ENCODE data around the gene ADPRM.

ADPRM gene

DNA sequence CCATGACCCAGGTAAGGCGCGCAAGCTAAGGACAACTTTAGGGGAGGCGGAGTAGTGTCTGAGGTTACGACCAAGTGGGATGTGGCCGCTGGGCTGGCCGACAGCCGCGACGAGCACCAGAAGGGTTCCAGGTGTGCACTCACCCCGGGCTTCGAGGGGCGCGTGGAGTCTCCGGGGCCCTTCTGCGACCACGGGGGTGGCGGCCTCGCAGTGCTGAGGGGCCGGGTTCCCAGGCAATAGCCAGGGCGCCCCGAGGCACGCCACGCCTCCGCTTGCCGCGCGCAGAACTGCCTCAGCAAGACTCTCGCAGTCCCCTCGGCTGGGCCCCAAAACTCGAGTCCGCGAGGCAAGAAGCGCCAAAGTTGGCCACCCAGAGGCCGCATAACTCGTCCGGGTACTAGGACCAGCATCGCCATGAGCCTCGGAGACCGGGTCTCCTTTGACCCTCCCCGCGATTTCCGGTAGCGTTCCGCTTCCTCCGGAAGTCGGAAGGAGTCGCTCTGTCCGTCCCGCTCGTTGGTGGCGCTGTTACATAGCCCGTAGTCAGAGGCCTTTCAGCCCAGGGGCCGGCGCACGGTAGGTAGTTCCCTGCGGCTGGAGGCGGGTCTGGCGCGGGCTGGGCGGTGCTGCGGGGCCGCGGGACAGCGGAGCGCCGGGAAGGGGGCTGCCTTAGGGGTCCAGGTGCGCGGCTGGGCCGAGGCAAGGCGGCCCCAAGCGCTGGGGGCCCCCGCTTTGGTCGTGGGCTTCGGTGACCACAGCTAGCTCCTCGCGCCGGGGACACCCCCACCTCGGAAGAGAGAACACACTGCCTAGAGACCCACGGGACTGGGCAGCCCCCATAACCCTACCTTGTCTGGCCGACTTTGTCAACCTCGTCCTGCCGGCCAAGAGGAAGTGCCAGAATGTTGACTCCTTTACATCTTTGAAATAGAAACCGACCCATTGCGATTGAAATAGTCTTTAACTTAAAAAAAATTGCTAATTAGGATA is at the start of gene ADPRM, which contains the start of gene SCO1 (continued):
- TF ChIP-seq, protein P1, sequence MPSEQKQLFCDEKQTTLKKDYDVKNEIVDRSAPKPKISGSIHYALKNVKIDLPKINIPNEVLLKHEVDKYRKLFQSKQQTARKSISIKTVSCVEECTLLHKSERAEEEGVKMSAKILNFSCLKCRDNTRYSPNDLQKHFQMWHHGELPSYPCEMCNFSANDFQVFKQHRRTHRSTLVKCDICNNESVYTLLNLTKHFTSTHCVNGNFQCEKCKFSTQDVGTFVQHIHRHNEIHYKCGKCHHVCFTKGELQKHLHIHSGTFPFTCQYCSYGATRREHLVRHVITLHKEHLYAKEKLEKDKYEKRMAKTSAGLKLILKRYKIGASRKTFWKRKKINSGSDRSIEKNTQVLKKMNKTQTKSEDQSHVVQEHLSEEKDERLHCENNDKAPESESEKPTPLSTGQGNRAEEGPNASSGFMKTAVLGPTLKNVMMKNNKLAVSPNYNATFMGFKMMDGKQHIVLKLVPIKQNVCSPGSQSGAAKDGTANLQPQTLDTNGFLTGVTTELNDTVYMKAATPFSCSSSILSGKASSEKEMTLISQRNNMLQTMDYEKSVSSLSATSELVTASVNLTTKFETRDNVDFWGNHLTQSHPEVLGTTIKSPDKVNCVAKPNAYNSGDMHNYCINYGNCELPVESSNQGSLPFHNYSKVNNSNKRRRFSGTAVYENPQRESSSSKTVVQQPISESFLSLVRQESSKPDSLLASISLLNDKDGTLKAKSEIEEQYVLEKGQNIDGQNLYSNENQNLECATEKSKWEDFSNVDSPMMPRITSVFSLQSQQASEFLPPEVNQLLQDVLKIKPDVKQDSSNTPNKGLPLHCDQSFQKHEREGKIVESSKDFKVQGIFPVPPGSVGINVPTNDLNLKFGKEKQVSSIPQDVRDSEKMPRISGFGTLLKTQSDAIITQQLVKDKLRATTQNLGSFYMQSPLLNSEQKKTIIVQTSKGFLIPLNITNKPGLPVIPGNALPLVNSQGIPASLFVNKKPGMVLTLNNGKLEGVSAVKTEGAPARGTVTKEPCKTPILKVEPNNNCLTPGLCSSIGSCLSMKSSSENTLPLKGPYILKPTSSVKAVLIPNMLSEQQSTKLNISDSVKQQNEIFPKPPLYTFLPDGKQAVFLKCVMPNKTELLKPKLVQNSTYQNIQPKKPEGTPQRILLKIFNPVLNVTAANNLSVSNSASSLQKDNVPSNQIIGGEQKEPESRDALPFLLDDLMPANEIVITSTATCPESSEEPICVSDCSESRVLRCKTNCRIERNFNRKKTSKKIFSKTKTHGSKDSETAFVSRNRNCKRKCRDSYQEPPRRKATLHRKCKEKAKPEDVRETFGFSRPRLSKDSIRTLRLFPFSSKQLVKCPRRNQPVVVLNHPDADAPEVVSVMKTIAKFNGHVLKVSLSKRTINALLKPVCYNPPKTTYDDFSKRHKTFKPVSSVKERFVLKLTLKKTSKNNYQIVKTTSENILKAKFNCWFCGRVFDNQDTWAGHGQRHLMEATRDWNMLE (tag by site-specific recombination; conservative IDR thresholded peaks at IDR 0.05; ENCODE audit: low read depth): peak; percentile 93
- TF ChIP-seq ZNF777 (tag by site-specific recombination; IDR thresholded peaks at IDR 0.05; ENCODE audit: borderline replicate concordance) (peak; percentile 91), ZNF600 (tag by site-specific recombination; IDR thresholded peaks at IDR 0.05) (no peak), ZSCAN30 (tag by site-specific recombination; IDR thresholded peaks at IDR 0.05) (0 out of 2 replicates have a peak, but pooled peaks have one; percentile 8), ZBTB21 (tag by site-specific recombination; IDR thresholded peaks at IDR 0.05) (0 out of 2 replicates have a peak, but pooled peaks have one; percentile 19), ZBTB1 (tag by site-specific recombination; IDR thresholded peaks at IDR 0.05) (0 out of 2 replicates have a peak, but pooled peaks have one; percentile 9), ZNF2 (tag by site-specific recombination; IDR thresholded peaks at IDR 0.05) (0 out of 2 replicates have a peak, but pooled peaks have one; percentile 48), ZNF335 (tag by site-specific recombination; conservative IDR thresholded peaks at IDR 0.05) (peak; percentile 97), ZNF558 (tag by site-specific recombination; IDR thresholded peaks at IDR 0.05) (no peak), BCL11B (tag by site-specific recombination; IDR thresholded peaks at IDR 0.05; ENCODE audit: low read depth) (peak; percentile 35; the same call in 1 of the 2 replicates), SALL2 (tag by site-specific recombination; IDR thresholded peaks at IDR 0.05; ENCODE audit: borderline replicate concordance) (no peak), SP7 (tag by site-specific recombination; IDR thresholded peaks at IDR 0.05) (peak; percentile 63), ZIC2 (tag by site-specific recombination; IDR thresholded peaks at IDR 0.05) (peak; percentile 18; the same call in 1 of the 2 replicates), ZBTB48 (tag by site-specific recombination; IDR thresholded peaks at IDR 0.05) (peak; percentile 89), ZNF660 (tag by site-specific recombination; IDR thresholded peaks at IDR 0.05) (peak; percentile 82)
- TF ChIP-seq, protein P2, sequence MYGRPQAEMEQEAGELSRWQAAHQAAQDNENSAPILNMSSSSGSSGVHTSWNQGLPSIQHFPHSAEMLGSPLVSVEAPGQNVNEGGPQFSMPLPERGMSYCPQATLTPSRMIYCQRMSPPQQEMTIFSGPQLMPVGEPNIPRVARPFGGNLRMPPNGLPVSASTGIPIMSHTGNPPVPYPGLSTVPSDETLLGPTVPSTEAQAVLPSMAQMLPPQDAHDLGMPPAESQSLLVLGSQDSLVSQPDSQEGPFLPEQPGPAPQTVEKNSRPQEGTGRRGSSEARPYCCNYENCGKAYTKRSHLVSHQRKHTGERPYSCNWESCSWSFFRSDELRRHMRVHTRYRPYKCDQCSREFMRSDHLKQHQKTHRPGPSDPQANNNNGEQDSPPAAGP (tag by site-specific recombination; IDR thresholded peaks at IDR 0.05): peak; percentile 36; the same call in 1 of the 2 replicates
- TF ChIP-seq, protein P3, sequence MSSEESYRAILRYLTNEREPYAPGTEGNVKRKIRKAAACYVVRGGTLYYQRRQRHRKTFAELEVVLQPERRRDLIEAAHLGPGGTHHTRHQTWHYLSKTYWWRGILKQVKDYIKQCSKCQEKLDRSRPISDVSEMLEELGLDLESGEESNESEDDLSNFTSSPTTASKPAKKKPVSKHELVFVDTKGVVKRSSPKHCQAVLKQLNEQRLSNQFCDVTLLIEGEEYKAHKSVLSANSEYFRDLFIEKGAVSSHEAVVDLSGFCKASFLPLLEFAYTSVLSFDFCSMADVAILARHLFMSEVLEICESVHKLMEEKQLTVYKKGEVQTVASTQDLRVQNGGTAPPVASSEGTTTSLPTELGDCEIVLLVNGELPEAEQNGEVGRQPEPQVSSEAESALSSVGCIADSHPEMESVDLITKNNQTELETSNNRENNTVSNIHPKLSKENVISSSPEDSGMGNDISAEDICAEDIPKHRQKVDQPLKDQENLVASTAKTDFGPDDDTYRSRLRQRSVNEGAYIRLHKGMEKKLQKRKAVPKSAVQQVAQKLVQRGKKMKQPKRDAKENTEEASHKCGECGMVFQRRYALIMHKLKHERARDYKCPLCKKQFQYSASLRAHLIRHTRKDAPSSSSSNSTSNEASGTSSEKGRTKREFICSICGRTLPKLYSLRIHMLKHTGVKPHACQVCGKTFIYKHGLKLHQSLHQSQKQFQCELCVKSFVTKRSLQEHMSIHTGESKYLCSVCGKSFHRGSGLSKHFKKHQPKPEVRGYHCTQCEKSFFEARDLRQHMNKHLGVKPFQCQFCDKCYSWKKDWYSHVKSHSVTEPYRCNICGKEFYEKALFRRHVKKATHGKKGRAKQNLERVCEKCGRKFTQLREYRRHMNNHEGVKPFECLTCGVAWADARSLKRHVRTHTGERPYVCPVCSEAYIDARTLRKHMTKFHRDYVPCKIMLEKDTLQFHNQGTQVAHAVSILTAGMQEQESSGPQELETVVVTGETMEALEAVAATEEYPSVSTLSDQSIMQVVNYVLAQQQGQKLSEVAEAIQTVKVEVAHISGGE (tag by site-specific recombination; conservative IDR thresholded peaks at IDR 0.05; ENCODE audit: low read depth): peak; percentile 97
- TF ChIP-seq, protein P4, sequence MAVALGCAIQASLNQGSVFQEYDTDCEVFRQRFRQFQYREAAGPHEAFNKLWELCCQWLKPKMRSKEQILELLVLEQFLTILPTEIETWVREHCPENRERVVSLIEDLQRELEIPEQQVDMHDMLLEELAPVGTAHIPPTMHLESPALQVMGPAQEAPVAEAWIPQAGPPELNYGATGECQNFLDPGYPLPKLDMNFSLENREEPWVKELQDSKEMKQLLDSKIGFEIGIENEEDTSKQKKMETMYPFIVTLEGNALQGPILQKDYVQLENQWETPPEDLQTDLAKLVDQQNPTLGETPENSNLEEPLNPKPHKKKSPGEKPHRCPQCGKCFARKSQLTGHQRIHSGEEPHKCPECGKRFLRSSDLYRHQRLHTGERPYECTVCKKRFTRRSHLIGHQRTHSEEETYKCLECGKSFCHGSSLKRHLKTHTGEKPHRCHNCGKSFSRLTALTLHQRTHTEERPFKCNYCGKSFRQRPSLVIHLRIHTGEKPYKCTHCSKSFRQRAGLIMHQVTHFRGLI (tag by site-specific recombination; IDR thresholded peaks at IDR 0.05): no peak
- TF ChIP-seq, protein P5, sequence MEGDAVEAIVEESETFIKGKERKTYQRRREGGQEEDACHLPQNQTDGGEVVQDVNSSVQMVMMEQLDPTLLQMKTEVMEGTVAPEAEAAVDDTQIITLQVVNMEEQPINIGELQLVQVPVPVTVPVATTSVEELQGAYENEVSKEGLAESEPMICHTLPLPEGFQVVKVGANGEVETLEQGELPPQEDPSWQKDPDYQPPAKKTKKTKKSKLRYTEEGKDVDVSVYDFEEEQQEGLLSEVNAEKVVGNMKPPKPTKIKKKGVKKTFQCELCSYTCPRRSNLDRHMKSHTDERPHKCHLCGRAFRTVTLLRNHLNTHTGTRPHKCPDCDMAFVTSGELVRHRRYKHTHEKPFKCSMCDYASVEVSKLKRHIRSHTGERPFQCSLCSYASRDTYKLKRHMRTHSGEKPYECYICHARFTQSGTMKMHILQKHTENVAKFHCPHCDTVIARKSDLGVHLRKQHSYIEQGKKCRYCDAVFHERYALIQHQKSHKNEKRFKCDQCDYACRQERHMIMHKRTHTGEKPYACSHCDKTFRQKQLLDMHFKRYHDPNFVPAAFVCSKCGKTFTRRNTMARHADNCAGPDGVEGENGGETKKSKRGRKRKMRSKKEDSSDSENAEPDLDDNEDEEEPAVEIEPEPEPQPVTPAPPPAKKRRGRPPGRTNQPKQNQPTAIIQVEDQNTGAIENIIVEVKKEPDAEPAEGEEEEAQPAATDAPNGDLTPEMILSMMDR (tag by site-specific recombination; IDR thresholded peaks at IDR 0.05): peak; percentile 88; the same call in 1 of the 2 replicates
- TF ChIP-seq, protein P6, sequence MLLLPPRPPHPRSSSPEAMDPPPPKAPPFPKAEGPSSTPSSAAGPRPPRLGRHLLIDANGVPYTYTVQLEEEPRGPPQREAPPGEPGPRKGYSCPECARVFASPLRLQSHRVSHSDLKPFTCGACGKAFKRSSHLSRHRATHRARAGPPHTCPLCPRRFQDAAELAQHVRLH (tag by site-specific recombination; IDR thresholded peaks at IDR 0.05): peak; percentile 97
- TF ChIP-seq, protein P7, sequence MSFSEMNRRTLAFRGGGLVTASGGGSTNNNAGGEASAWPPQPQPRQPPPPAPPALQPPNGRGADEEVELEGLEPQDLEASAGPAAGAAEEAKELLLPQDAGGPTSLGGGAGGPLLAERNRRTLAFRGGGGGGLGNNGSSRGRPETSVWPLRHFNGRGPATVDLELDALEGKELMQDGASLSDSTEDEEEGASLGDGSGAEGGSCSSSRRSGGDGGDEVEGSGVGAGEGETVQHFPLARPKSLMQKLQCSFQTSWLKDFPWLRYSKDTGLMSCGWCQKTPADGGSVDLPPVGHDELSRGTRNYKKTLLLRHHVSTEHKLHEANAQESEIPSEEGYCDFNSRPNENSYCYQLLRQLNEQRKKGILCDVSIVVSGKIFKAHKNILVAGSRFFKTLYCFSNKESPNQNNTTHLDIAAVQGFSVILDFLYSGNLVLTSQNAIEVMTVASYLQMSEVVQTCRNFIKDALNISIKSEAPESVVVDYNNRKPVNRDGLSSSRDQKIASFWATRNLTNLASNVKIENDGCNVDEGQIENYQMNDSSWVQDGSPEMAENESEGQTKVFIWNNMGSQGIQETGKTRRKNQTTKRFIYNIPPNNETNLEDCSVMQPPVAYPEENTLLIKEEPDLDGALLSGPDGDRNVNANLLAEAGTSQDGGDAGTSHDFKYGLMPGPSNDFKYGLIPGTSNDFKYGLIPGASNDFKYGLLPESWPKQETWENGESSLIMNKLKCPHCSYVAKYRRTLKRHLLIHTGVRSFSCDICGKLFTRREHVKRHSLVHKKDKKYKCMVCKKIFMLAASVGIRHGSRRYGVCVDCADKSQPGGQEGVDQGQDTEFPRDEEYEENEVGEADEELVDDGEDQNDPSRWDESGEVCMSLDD (tag by site-specific recombination; IDR thresholded peaks at IDR 0.05): peak; percentile 17; the same call in 1 of the 2 replicates

Measured in HEK293 (cell line).